GM19467 (cell line): ENCODE results near the gene CAPRIN2.

ENCODE experiments used
- ATAC-seq: cut with Tn5 transposase; IDR thresholded peaks from one replicate; pipeline ENCODE4 v1.9.1; 2021; ENCODE audit warnings: mild to moderate bottlenecking, moderate library complexity; ENCODE audit not compliant: unreplicated experiment

The CAPRIN2 gene, protein sequence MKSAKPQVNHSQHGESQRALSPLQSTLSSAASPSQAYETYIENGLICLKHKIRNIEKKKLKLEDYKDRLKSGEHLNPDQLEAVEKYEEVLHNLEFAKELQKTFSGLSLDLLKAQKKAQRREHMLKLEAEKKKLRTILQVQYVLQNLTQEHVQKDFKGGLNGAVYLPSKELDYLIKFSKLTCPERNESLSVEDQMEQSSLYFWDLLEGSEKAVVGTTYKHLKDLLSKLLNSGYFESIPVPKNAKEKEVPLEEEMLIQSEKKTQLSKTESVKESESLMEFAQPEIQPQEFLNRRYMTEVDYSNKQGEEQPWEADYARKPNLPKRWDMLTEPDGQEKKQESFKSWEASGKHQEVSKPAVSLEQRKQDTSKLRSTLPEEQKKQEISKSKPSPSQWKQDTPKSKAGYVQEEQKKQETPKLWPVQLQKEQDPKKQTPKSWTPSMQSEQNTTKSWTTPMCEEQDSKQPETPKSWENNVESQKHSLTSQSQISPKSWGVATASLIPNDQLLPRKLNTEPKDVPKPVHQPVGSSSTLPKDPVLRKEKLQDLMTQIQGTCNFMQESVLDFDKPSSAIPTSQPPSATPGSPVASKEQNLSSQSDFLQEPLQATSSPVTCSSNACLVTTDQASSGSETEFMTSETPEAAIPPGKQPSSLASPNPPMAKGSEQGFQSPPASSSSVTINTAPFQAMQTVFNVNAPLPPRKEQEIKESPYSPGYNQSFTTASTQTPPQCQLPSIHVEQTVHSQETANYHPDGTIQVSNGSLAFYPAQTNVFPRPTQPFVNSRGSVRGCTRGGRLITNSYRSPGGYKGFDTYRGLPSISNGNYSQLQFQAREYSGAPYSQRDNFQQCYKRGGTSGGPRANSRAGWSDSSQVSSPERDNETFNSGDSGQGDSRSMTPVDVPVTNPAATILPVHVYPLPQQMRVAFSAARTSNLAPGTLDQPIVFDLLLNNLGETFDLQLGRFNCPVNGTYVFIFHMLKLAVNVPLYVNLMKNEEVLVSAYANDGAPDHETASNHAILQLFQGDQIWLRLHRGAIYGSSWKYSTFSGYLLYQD

DNA sequence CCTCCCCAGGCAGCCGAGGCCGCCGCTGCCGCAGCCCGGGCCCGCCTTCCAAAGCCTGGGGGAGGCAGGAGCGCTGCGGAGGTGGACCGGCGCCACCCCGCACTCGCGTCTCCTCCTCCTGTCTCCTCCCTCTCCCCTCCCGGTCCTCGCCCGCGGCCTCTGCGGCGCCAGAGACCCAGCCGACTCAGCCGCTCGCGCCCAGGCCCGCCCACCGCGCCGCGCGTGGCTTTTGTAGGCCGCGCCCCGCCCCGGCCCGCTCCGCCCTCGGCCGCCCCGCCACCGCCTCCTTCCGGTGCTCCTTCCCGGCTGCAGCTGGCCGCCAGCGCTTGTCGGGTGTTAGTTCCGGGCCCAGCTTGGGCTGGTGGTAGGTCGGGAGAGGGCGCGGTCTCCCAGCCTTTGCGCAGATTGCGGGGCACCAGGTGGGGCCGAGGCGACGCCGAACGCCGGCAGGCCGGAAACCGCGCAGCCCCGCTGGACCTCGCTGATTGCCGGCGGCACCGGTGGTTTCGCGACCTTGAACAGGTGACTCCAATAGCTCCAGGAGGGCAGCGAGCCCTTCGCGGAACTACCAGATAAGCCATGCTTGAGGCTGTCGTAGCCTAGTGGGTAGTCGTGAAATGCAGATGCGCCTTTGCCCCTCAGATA is at the start of gene CAPRIN2:
TSS of gene CAPRIN2 (minus strand) at position 202 of the 645 bp plus-strand sequence. CDS start 1,431 bp downstream, outside the sequence.
- peak; percentile 95 for ATAC-seq

- no peak for ATAC-seq
Measured at GRCh38 chr12:30797689-30798088, 42.9 kb upstream of the CAPRIN2 start.

DNA sequence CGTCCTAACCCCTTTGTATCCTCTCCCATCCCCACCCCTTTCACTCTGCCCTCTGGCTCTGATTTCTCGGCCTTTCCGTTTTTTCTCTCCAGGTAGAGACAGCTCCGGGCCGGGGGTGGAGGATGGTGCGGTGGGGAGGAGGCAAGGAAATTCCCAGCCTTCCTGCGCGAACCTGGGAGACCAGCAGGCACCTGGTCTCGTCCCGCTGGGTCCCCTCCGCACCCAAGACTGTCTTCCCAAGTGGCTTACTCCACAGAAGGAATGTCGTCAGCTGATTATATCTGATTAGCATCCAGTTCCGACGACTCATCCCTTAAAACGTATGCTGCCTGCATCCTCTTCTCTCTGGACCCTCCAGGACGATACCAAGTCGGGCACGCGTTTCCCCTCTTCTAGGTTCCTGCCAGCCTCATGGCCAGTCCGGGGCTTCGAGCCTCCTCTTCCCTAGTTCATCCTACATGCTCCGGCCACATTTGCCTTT is 42.2 kb upstream of the CAPRIN2 start:
- ATAC-seq: no peak

GRCh38 chr12:30796313-30796780 is 41.6 kb upstream of the CAPRIN2 start:
- ATAC-seq: no peak

GRCh38 chr12:30795410-30796312 is 40.9 kb upstream of the CAPRIN2 start:
- ATAC-seq: peak; percentile 92

GRCh38 chr12:30794591-30795409 is 40.0 kb upstream of the CAPRIN2 start:
- no peak for ATAC-seq

DNA sequence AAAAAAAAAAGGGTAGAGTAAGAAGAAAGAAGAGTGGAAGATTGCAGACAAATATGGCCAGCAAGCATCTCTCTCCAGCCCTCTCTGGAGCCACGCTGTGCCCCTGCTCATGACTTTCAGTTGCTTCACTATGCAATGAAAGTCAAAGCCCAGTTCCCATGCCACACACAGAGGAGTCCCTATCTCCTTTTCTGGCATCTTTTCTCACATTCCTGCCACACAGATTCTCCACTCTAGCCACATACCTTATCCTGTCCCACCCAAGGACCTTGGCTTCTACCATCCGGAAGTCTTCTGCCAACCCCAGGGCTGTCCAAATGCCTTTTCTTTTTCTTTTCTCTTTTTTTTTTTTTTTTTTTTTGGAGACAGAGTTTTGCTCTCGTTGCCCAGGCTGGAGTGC is 39.3 kb upstream of the CAPRIN2 start:
- no peak for ATAC-seq

- ATAC-seq: no peak
Measured at GRCh38 chr12:30792648-30793499, 38.1 kb upstream of the CAPRIN2 start.

DNA sequence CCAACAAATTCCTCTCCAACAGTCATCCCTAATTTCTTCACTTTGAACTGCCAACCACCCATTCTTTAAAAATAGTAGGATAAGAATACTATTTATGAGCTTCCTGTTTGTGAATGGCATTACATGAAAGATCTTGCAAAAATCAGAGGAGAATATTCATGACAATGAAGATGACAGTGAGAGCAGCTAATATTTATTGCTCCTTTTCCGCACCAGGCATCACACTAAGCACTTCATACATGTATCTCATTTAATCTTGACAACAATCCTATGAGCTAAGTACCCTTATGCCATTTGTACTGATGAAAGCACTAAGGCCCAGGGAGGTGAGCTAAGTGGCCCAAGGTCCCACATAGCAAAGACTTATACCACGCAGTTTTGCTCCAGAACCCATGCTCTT is 37.3 kb upstream of the CAPRIN2 start:
- ATAC-seq: no peak

- no peak for ATAC-seq
Measured at GRCh38 chr12:30788754-30789153, 34.0 kb upstream of the CAPRIN2 start.

DNA sequence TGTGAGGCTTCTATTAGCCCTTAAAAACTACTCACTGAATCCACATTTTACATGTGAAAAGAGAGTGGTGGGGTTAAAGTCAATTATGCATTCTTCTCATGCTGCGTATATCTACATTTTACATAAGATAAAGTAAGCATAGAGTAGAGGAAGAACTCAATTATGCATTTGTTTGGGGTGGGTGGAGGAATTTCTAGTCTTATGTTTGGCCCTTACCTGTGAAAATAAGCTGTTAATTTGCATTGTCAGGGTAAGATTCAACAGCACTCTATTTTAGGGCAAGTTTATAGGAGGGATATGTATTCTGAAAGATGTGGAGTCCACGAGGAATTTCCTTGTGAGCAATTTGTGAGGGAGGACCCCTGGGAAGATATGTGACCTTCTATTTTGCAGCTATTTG is 30.9 kb upstream of the CAPRIN2 start:
- ATAC-seq: no peak

DNA sequence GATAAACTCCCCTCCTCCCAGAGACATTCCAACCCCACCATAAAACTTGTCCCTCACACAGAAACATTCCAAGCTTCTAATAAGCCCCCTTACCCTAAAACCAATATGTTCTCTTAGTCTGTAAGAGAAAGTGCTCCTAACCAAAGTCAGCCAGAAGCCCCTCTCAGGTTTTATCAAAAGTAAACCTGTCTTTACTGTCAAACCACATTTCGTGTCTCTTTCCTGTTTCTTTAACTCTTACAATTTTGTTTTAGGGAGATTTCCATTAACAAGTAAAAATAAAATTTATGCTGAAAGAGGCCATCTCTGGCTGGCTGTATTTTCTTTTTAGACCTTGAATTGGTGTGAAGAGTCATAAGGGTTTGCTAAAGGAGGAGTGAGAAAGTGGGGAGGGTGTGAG is 29.8 kb upstream of the CAPRIN2 start:
- no peak for ATAC-seq

DNA sequence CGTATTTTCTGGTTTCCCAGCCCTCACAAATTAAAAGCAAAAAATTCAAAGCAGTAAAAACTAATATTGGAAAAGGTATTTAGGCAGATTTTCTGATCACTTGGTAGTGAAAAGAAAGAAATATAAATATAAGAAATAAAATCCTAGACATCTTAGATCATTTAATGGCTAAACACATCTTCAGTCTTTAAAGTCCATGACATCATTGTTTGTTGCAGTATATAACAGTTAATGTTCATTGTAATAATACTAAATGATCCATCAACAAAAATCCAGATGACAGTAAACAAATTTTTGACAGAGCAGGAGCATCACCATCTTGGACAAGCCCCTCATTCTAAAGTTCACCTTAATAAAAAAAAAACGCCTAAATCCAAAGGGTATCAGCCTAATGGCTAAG is 29.2 kb upstream of the CAPRIN2 start:
- no peak for ATAC-seq

DNA sequence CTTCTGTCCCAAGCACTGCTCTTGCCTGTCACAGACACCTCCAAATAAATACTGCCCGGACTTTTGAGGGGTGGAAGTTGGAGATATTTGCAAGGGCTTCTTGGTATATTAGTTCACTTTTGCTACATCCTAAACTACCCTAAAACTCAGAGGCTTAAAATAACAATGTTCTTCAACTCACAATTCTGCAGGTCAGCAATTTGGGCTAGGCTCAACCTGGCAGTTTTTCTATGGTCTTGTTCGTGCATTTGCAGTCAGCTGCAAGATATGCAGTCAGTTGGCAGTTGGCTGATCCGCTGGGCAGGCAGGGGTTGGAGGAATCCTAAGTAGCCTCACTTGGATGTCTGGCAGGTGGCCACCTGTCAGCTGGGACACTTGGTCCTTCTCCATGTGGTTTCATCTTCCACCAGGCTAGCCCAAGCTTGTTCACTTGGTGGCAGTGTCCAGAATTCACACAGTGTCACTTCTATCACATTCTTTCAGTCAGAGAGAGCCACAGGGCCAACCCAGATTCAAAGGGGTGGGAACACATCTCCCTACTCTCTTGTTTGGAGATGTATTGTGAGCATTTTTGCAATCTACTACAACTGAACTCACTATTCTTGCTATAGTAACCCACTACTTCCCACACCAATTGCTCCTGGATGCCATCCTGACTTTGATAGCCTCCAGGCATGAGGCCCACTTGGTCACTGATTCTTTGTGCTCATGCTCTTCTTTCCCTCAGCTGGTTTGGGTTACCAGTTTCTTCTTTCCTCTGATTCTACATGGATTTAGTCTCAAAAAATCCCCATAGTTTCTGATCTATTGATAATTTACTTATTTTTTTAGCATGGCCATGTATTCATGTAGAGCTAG is 27.8 kb upstream of the CAPRIN2 start:
- ATAC-seq: no peak

DNA sequence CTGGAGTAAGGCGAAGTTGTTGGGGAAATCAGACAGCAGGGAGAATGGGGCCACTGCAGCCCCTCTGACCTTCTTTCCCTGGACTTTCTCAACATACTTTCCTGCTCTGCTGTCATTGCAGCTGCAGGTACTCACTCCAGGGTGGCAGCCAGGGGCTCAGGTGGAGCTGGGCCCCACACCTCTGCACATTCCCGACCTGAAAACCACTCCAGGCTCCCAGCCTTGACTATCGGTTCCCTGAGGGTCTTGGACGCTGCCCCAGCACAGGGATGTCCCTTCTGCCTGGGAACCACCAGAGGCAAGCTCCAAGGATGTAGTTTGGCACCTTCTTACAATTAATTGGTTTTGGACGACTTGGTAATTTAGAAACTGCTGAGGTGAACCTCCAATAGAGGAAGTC is 24.8 kb upstream of the CAPRIN2 start:
- ATAC-seq: no peak

DNA sequence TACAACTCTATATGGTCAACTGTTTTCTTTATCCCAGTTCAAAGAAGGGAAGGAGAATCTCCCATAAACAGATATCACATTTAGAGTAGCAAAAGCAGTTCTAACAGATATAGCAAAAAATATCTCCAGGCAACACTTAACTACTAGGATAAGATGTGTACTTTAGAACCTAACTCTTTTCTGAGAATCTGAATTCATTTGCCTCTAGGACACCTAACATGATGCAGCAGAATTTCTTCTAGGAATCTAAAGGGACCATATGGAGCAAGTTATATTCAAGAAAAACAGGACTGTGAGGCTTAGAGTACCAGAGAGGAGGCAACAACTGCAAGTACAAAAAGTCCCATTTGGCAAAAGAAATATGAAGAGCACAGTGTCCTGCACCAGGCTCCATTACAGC is 24.4 kb upstream of the CAPRIN2 start:
- no peak for ATAC-seq

DNA sequence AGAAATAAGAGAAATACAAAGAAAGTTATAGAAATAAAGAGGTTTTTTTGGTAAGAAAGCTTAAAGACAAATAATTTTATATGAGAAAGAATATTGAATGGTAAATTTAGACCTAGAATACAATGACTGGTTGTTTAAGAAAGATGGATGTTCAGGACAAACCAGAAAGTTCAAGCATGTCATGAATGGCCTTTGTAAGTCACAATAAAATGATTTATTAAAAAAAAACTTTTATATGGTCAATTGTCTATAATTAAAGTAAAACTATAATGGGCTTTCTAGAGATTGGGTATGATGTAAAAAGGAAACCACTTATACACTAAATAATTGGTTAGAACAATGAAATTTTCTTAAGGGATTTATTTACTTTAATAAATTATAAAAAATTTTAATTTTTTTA is 19.8 kb upstream of the CAPRIN2 start:
- no peak for ATAC-seq
